HG02798 (cell line): ENCODE data around the gene ZW10.
"Not testable (repeated sequence)": the region's sequence is repeated elsewhere in the genome, so short reads cannot be mapped to it uniquely, and the experiment has no call there.

Source experiments
- ATAC-seq: cut with Tn5 transposase; IDR thresholded peaks from one replicate; pipeline ENCODE4 v1.9.1; 2021; ENCODE audit warnings: mild to moderate bottlenecking; ENCODE audit not compliant: unreplicated experiment, poor library complexity

Gene ZW10

DNA sequence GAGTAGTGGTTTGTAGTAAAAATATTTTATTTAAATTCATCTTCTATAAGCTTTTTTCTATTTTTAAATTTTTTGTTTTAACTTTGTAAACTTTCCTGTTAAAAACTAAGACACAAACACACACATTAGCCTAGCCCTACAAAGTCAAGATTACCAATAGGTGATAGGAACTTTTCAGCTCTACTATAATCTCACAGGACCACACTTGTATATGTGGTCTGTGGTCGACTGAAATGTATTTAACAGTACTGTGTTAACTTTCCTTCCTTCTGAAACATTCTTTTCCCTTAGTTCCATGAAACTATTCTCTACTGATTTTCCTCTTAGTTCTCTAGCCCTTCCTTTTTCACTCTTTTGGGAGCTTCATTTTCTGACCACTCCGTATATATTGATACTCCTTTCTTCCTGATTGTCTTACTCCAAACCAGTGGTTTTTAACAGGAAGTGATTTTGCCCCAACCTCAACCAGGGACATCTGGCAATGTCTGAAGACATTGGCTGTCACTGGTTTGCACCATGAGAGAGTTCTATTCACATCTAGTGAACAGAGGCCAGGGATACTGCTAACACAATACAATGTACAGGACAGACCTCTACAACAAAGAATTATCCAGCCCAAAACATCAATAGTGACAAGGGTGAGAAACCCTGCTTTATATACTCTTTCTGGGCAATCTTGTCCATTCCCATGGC lies 8.8 kb downstream of the ZW10 start:
- no peak for ATAC-seq

GRCh38 chr11:113763040-113763439 lies 10.5 kb downstream of the ZW10 start:
- not testable (repeated sequence) for ATAC-seq

DNA sequence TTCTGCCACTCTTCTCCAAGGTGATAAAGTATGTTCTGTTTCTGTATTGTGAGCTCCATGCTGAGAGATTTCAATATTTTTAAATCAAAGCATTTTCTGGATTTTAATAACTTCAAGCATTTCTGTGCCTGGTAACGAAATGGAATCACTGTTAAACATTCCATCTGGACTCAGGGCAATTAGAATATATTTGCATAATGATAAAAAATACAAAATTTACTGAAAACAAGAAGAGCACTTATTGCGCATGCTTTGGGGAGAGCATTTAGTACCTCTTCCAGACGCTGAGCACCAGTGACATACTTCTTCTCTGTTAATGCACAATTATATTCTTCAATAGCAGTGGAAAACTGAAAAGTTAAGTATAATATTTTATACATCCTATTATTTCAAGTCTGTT lies 13.3 kb downstream of the ZW10 start:
- no peak for ATAC-seq

DNA sequence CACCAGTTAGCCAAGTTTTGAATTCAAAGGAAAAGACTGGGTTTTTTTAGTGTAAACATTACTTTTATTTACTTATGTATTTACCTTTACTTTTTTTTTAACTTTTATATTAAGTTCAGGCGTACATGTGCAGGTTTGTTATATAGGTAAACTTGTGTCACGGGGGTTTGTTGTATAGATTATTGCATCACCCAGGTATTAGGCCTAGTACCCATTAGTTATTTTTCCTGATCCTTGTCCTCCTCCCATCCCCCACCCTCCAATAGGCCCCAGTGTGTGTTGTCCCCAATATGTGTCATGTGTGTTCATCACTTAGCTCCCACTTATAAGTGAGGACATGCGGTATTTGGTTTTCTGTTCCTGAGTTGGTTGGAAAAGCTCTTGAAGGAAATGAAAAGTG lies 20.6 kb downstream of the ZW10 start:
- ATAC-seq: no peak

DNA sequence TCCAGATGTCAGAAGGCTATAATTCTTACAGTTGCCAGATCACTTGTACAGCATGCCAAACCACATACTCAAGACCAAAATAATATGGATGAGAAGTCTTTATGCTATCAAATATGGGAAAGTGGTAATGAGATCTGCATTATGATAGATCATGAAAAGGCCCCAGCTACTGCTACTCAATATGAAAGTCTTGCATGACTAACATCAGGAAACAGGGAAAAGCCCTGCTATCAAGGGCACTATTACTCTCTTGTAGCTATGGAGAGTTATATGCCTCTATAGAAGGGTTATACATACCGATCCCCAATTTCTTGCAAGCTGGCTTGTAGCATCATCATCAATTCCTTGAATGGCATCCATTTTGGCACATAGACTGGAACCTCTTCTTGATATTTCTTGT lies 37.2 kb downstream of the ZW10 start:
- ATAC-seq: no peak

DNA sequence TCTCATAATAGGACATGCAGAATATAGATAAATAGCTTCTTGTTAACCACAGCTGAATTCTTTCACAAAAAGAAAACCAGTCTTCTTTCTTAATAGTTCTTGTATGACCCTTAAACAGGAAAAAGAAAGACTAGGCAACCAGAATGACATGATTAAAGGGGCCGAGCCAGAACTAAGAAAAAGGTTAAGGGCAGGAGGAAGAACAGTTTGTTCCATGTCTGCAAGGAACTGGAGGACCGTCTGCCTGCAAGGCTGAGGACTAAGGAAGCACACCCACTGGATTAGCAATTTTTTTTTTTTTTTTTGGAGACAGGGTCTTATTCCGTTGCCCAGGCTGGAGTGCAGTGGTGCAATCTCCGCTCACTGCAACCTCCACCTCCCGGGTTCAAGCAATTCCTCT lies 41.4 kb downstream of the ZW10 start:
- no peak for ATAC-seq

GRCh38 chr11:113730887-113731726 lies 42.4 kb downstream of the ZW10 start:
- ATAC-seq: no peak

- no peak for ATAC-seq
These were observed 44.0 kb downstream of the ZW10 start for GRCh38 chr11:113729456-113729855.

DNA sequence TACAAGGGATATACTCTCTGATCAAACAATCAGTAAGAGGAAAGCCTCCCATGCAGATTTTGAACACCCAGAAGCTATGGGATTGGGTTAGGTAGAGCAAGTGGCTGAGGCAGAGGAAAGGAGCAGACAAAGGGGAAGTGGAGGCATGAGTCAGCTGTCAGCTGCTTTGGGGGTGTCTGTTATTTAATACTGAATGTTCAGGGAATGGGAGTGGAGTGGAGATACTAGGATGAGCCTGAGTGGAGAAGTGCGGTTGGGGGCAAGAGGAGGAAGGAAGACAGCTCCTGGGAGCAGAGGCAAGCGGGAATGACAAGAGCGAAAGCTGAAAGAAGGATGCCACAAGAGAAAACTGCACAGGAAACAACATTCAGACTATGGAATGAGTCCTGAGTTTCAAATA lies 44.7 kb downstream of the ZW10 start:
- no peak for ATAC-seq

DNA sequence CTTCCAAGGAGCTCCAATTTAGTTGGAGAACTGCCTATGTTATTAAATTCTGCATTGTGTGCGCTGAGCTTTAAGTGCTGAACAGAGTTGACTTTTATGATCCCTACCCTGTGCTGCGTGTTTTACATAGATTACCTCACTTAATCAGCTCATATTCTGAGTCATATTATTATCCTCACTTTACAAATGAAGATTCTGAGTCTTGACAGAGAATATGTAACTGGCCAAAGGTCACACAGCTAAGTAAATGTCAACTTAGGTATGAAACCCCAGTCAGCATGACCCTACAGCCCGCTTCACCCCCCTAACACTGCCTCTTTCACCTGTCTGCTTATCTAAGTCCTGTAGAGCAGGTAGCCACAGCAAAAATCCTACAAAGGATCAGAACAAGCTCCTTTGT lies 47.6 kb downstream of the ZW10 start:
- no peak for ATAC-seq

- no peak for ATAC-seq
These were observed 48.1 kb downstream of the ZW10 start for GRCh38 chr11:113725407-113725806.

DNA sequence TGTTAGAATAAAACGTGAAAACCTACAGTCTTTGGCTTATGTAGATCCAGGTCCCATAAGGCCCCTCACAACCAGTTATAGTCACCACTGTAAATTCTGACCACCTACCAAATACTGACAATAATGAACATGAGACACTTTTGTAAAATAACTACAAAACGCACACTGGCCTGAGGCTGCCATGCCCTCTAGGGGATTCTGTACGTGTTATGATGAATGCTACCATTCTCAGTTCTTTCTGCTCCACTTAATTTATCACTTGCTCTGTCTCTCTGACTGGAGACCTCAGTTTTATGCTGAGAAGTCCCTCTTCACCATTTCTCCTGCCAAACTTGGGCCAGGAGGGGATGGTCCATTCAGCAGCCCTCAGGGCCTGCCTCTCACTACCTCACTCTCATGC lies 48.7 kb downstream of the ZW10 start:
- ATAC-seq: no peak

- no peak for ATAC-seq
These were observed 49.7 kb downstream of the ZW10 start for GRCh38 chr11:113723787-113724186.

DNA sequence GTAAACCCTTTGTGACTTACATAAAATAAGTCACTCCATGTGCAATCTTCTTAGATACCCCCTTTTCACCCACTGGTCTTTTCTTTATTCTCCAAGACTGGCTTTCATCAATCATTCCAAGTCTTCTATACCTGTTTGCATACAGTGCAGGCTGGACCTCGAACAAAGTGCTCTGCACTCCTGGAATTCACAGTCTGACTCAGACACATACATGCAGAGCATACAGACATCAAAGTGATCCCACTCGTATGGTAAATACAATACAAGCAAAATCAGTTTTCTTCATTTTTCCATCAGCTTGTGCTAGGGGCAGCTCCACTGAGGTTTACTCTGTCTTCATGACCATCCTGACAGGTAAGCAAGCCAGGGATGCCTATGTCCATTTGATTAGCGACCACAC lies 50.6 kb downstream of the ZW10 start:
- no peak for ATAC-seq

GRCh38 chr11:113722221-113722620 lies 51.3 kb downstream of the ZW10 start:
- no peak for ATAC-seq

GRCh38 chr11:113721462-113722066 lies 51.9 kb downstream of the ZW10 start:
- no peak for ATAC-seq

GRCh38 chr11:113720478-113720877 lies 53.0 kb downstream of the ZW10 start:
- not testable (repeated sequence) for ATAC-seq

DNA sequence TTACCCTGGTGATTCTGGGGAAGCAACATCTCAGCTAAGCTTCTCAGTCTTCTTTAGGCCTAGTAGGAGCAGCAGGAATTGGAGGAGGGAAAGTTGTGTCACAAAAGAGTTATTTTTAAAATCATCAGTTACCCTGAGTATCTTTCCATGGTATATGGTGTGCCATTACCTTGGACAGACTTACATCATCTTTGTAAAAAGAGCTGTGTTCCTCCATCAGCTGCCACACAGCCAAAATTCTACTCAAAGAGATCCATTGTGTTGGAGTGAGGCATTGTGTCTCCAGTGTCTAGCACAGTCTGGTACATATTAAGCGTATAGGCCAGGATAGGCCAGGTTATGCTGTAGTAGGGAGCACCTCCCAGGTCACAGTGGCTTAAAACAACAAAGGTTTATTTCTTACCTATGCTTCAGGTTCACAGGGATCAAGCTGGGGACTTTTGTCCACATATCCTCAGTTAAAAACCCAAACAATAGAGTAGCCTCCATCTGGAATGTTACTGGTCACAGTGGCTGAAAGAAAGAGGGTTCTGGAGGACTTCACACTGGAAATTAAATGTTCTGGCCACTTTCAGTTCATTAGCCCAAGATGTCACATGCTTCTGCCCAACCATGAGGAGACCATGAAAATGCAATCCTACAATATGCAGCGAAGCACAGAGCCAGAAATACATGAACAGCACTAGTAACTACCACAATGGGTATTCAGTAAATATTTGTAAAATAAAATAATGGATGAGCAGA lies 57.4 kb downstream of the ZW10 start:
- ATAC-seq: no peak

DNA sequence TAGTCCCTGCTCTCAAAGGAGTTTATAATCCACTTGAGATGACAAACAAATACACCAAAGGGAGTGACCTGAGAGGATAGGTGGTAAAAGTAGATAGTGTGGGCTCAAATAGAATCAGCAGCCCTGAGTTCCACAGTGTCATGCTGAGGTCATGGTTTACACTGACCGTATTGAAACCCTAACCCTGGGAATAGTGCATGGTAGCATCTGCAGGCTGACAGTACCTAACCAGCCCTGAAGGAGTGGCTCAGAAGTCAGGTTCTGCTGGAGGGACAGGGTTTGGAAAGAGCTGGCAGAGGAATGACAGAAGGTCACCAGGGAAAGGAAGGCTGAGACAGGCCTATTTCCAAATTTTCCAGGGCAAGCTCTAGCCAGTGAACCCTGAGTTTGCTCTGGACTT lies 58.2 kb downstream of the ZW10 start:
- ATAC-seq: no peak

GRCh38 chr11:113710989-113711388 lies 62.5 kb downstream of the ZW10 start:
- ATAC-seq: no peak
